B cell (primary cell): ENCODE measurements around the gene SLC2A13. TPM values are rescaled to one million over a fixed set of nuclear protein-coding genes. Genes with fewer than 3 reads are reported as not detected.

Experiments
- ATAC-seq: fragments of 200-7000 bp; cut with Tn5 transposase; one replicate; pipeline ENCODE4 v1.10.0; 2021; ENCODE audit warnings: low read depth, mild to moderate bottlenecking, moderate number of reproducible peaks, moderate library complexity
- CTCF ChIA-PET: fragments of 350-600 bp; sonication (Branson Sonifier 250); formaldehyde crosslinking; loops from one replicate; lab custom pipeline; 2021; ENCODE audit warnings: antibody characterized with exemption, inconsistent platforms; lab: Charles Lee
- POLR2A ChIA-PET: fragments of 350-600 bp; sonication (Branson Sonifier 250); formaldehyde crosslinking; loops from one replicate; lab custom pipeline; 2021; ENCODE audit warnings: antibody characterized with exemption; lab: Charles Lee
- DNase-seq: peaks from one replicate; pipeline ENCODE4 v3.0.0; 2013
- H2AFZ ChIP-seq: 2 replicates; pipeline ENCODE4 v1.6.1; 2012; ENCODE audit warnings: mild to moderate bottlenecking, low read depth, low read length; ENCODE audit not compliant: insufficient read depth, poor library complexity, severe bottlenecking
- H3K27ac ChIP-seq, 2 donors: 1 replicate in 1 of 2; 2 replicates in 1 of 2; pipeline ENCODE4 v1.5.1; 2012 to 2013; ENCODE audit warnings: low read length in 2 of 2, mild to moderate bottlenecking in 2 of 2, moderate library complexity in 1 of 2
- H3K27me3 ChIP-seq, 4 experiments: fragments of 200-600 bp in 1 of 4; sonication (generic) in 1 of 4; replicated peaks in 1 of 4; 1 replicate in 2 of 4; 2 replicates in 2 of 4; pipeline versions ENCODE4 v1.6.1 to v1.7.0; 2013 to 2016; ENCODE audit warnings: low read length in 3 of 4, mild to moderate bottlenecking in 2 of 4, mixed read lengths in 1 of 4, moderate library complexity in 1 of 4; ENCODE audit not compliant: insufficient read depth in 4 of 4, control insufficient read depth in 3 of 4; ENCODE audit errors: control extremely low read depth in 1 of 4
- H3K36me3 ChIP-seq, 2 experiments: replicated peaks in 1 of 2; 1 replicate in 1 of 2; 2 replicates in 1 of 2; pipeline versions ENCODE4 v1.6.1 to v1.7.1; 2013; ENCODE audit warnings: low read length in 1 of 2; ENCODE audit not compliant: insufficient read depth in 2 of 2, control insufficient read depth in 1 of 2; ENCODE audit errors: control extremely low read depth in 1 of 2, extremely low read depth in 1 of 2
- H3K4me1 ChIP-seq, 2 donors: fragments of 200-600 bp in 1 of 2; sonication (generic) in 1 of 2; 1 replicate in 1 of 2; 2 replicates in 1 of 2; pipeline versions ENCODE4 v1.5.1 to v1.6.1; 2013 to 2017; ENCODE audit warnings: low read length in 2 of 2; ENCODE audit not compliant: control insufficient read depth in 2 of 2, insufficient read depth in 2 of 2
- H3K4me2 ChIP-seq: replicated peaks from 2 replicates; pipeline ENCODE3; 2012; ENCODE audit warnings: mild to moderate bottlenecking, low read depth, low read length; ENCODE audit not compliant: poor library complexity, severe bottlenecking
- H3K4me3 ChIP-seq, 5 experiments: fragments of 200-600 bp in 1 of 5; sonication (generic) in 1 of 5; 1 replicate in 3 of 5; 2 replicates in 2 of 5; pipeline versions ENCODE4 v1.5.1 to v1.7.0; 2011 to 2016; ENCODE audit warnings: low read length in 4 of 5, mild to moderate bottlenecking in 4 of 5, low read depth in 2 of 5, control low read depth in 1 of 5, moderate library complexity in 1 of 5; ENCODE audit not compliant: insufficient read depth in 1 of 5; ENCODE audit errors: control extremely low read depth in 1 of 5, extremely low read depth in 1 of 5
- H3K79me2 ChIP-seq: fragments of 200-600 bp; sonication (generic); one replicate; pipeline ENCODE4 v1.6.0; 2016; ENCODE audit warnings: low read length; ENCODE audit not compliant: control insufficient read depth, insufficient read depth
- H3K9ac ChIP-seq: fragments of 200-600 bp; sonication (generic); 2 replicates; pipeline ENCODE4 v1.6.1; 2017; ENCODE audit warnings: mild to moderate bottlenecking, low read length, moderate library complexity
- H3K9me3 ChIP-seq, 3 donors: one replicate each; pipeline versions ENCODE4 v1.6.1 to v1.7.1; 2013; ENCODE audit warnings: low read length in 2 of 3; ENCODE audit not compliant: control insufficient read depth in 2 of 3, insufficient read depth in 1 of 3; ENCODE audit errors: control extremely low read depth in 1 of 3
- H4K20me1 ChIP-seq: 2 replicates; pipeline ENCODE4 v1.6.0; 2012; ENCODE audit warnings: mild to moderate bottlenecking, low read length; ENCODE audit not compliant: insufficient read depth, control insufficient read depth, poor library complexity, severe bottlenecking
- H3K27ac Mint-ChIP-seq: one replicate; pipeline ENCODE4 v1.8.0; 2021; ENCODE audit warnings: mixed read lengths
- H3K27me3 Mint-ChIP-seq: one replicate; pipeline ENCODE4 v1.8.0; 2021; ENCODE audit warnings: mixed read lengths
- H3K4me1 Mint-ChIP-seq: one replicate; pipeline ENCODE4 v1.8.0; 2021; ENCODE audit warnings: mixed read lengths
- H3K4me3 Mint-ChIP-seq: one replicate; pipeline ENCODE4 v1.8.0; 2021; ENCODE audit warnings: mixed read lengths
- H3K9me3 Mint-ChIP-seq: one replicate; pipeline ENCODE4 v1.8.0; 2022; ENCODE audit warnings: mixed read lengths; ENCODE audit not compliant: insufficient read depth
- CTCF ChIP-seq: fragments of 200-600 bp; IDR thresholded peaks from one replicate; pipeline ENCODE4 v1.8.0; 2022; ENCODE audit warnings: antibody characterized with exemption, mild to moderate bottlenecking
- EZH2 ChIP-seq: IDR thresholded peaks from 2 replicates; pipeline ENCODE4 v1.6.1; 2012; ENCODE audit warnings: borderline replicate concordance, low read depth, mild to moderate bottlenecking, moderate library complexity, low read length; ENCODE audit not compliant: insufficient read depth, poor library complexity, severe bottlenecking
- WGBS: methylation state at CpG from one replicate; pipeline ENCODE4 v1.1.5; 2013; ENCODE audit warnings: missing lambda C conversion rate; ENCODE audit not compliant: insufficient coverage; 5-methylcytosine and 5-hydroxymethylcytosine counted together
- intact Hi-C: fragments of 100-400 bp; cut with micrococcal nuclease; formaldehyde crosslinking; loops from one replicate; pipeline ENCODE4 v1.10.0; 2022
- polyA plus RNA-seq: library from polyadenylated mRNA; depleted of rRNA; stranded (reverse); fragments of >200 nt; gene quantifications from 2 replicates; pipeline ENCODE4 v1.2.3, GENCODE V29; 2012
- total RNA-seq, 2 donors: library from RNA; stranded (reverse); fragments of 120-200 nt in 1 of 2; gene quantifications; 1 replicate in 1 of 2; 2 replicates in 1 of 2; pipeline versions ENCODE4 v1.2.3 to v1.2.4, GENCODE V29; 2013 to 2022

Gene SLC2A13
- total and polyA plus RNA-seq, 2 donors (not counting 1 experiment from before 2014, with no cell fraction given), result 2.1 to 8.6 TPM

GRCh38 chr12:39875721-39876120 lies 230.2 kb downstream of the SLC2A13 start:
- H3K27ac ChIP-seq, result no peak overlapping the region

GRCh38 chr12:39874785-39875184 lies 231.1 kb downstream of the SLC2A13 start:
- intact Hi-C loops, result no loop called here
- Mint-ChIP-seq H3K27me3 (no peaks in the 10 kb centered on the region), H3K4me3 (no peak overlapping the region), H3K27ac (no peak overlapping the region), H3K4me1 (no peaks in the 10 kb centered on the region), H3K9me3 (peaks cover 5% of the 10 kb centered on the region)
- Histone ChIP-seq H3K27me3 (no peaks in the 10 kb centered on the region), H3K9me3 (peaks cover 1 to 18% (median 11%) of the 10 kb centered on the region in 3 donors), H3K79me2 (no peaks in the 10 kb centered on the region), H3K9ac (no peak overlapping the region), H3K36me3 (no peaks in the 10 kb centered on the region), H3K4me2 (no peak overlapping the region), H2AFZ (no peak overlapping the region), H3K27ac (no peak overlapping the region), H4K20me1 (no peaks in the 10 kb centered on the region), H3K4me3 (no peak overlapping the region), H3K4me1 (no peaks in the 10 kb centered on the region)
- WGBS, result 93% methylated on average over 1 of the region's 2 CpGs
- no peak for ATAC-seq
- ChIA-PET POLR2A (no interaction called here), CTCF (no interaction called here)
- no peak for TF ChIP-seq EZH2
- TF ChIP-seq CTCF, result no peak
- DNase-seq, result no peak

More at GRCh38 chr12:39875721-39876120, 230.2 kb downstream of the SLC2A13 start:
- H3K27me3 Mint-ChIP-seq, result no peaks in the 10 kb centered on the region
- H3K27ac Mint-ChIP-seq, result no peak overlapping the region
- Histone ChIP-seq H3K4me2 (no peak overlapping the region), H3K4me1 (no peaks in the 10 kb centered on the region), H3K9me3 (peaks cover 1 to 20% (median 13%) of the 10 kb centered on the region in 3 donors), H2AFZ (no peak overlapping the region), H3K4me3 (no peak overlapping the region), H3K27me3 (no peaks in the 10 kb centered on the region), H3K36me3 (no peaks in the 10 kb centered on the region), H3K9ac (no peak overlapping the region), H4K20me1 (no peaks in the 10 kb centered on the region), H3K79me2 (no peaks in the 10 kb centered on the region)
- ATAC-seq (no peak), DNase-seq (no peak)
- ChIA-PET POLR2A (no interaction called here), CTCF (no interaction called here)
- H3K4me1 Mint-ChIP-seq, result no peaks in the 10 kb centered on the region
- TF ChIP-seq EZH2 (no peak), CTCF (no peak)
- no peak overlapping the region for H3K4me3 Mint-ChIP-seq
- intact Hi-C loops, result no loop called here
- peaks cover 5% of the 10 kb centered on the region for H3K9me3 Mint-ChIP-seq
